OCI-LY7 (cell line): ENCODE data around the gene SCLT1. TPM values are rescaled to one million over a fixed set of nuclear protein-coding genes. Genes with fewer than 3 reads are reported as not detected.

Source experiments
- BruUV-seq: library from RNA; stranded (reverse); fragments of 400-500 nt; replicated peaks from 2 replicates; lab custom pipeline; 2021; lab: Mats Ljungman, UMichigan
- CTCF ChIA-PET: fragments of 300-600 bp; sonication (Branson Sonifier 250); formaldehyde crosslinking; loops from one replicate; lab custom pipeline; 2022; ENCODE audit warnings: antibody characterized with exemption; ENCODE audit not compliant: unreplicated experiment; lab: Charles Lee
- POLR2A ChIA-PET: fragments of 300-600 bp; sonication (Branson Sonifier 250); formaldehyde crosslinking; loops from one replicate; lab custom pipeline; 2022; ENCODE audit warnings: antibody characterized with exemption; lab: Charles Lee
- DNase-seq: peaks from one replicate; pipeline ENCODE4 v3.0.0-alpha.2; 2015; ENCODE audit warnings: low spot score
- H2AFZ ChIP-seq: fragments of 200-600 bp; sonication (generic), shearing (Covaris generic); 2 replicates; pipeline ENCODE4 v1.6.1; 2014; ENCODE audit warnings: mild to moderate bottlenecking, antibody characterized with exemption, low read length, moderate library complexity
- H3K27ac ChIP-seq: fragments of 200-600 bp; sonication (generic); 2 replicates; pipeline ENCODE4 v1.5.1; 2014; ENCODE audit warnings: mixed run types, low read depth, mild to moderate bottlenecking, moderate library complexity, low read length, inconsistent platforms; ENCODE audit not compliant: poor library complexity, severe bottlenecking
- H3K36me3 ChIP-seq: fragments of 200-600 bp; sonication (generic); 2 replicates; pipeline ENCODE4 v1.6.1; 2014; ENCODE audit warnings: mild to moderate bottlenecking, antibody characterized with exemption, low read length, moderate library complexity, mixed read lengths; ENCODE audit not compliant: insufficient read depth
- H3K4me1 ChIP-seq: fragments of 200-600 bp; sonication (generic); 2 replicates; pipeline ENCODE4 v1.5.1; 2014; ENCODE audit warnings: mild to moderate bottlenecking, low read length; ENCODE audit not compliant: insufficient read depth, poor library complexity, severe bottlenecking
- H3K4me2 ChIP-seq: fragments of 200-600 bp; sonication (generic); 2 replicates; pipeline ENCODE4 v1.6.1; 2014; ENCODE audit warnings: mild to moderate bottlenecking, low read length
- H3K4me3 ChIP-seq: fragments of 200-600 bp; sonication (generic); 2 replicates; pipeline ENCODE4 v1.5.1; 2014; ENCODE audit warnings: mild to moderate bottlenecking, low read depth, low read length; ENCODE audit not compliant: poor library complexity, severe bottlenecking
- H3K79me2 ChIP-seq: fragments of 200-600 bp; sonication (generic); 2 replicates; pipeline ENCODE4 v1.6.1; 2016; ENCODE audit warnings: low read depth, mild to moderate bottlenecking, low read length, moderate library complexity, mixed read lengths; ENCODE audit not compliant: insufficient read depth
- H3K9me2 ChIP-seq: fragments of 200-600 bp; sonication (generic); 2 replicates; pipeline ENCODE4 v1.6.1; 2016; ENCODE audit warnings: mild to moderate bottlenecking, low read length, mixed read lengths; ENCODE audit not compliant: insufficient read depth
- H3K9me3 ChIP-seq: fragments of 200-600 bp; sonication (generic); 2 replicates; pipeline ENCODE4 v1.6.1; 2014; ENCODE audit warnings: mild to moderate bottlenecking, mixed run types, low read length, mixed read lengths
- H4K20me1 ChIP-seq: fragments of 200-600 bp; sonication (generic); 2 replicates; pipeline ENCODE4 v1.6.1; 2014; ENCODE audit warnings: mild to moderate bottlenecking, antibody characterized with exemption, low read length, moderate library complexity, mixed read lengths; ENCODE audit not compliant: insufficient read depth
- CTCF ChIP-seq: fragments of 200-600 bp; sonication (generic); conservative IDR thresholded peaks from 2 replicates; pipeline ENCODE4 v1.5.1; 2014; ENCODE audit warnings: mild to moderate bottlenecking, antibody characterized with exemption, low read length, moderate library complexity, mixed read lengths
- EZH2phosphoT487 ChIP-seq: fragments of 200-600 bp; sonication (generic); IDR thresholded peaks from 2 replicates; pipeline ENCODE4 v1.6.1; 2018; ENCODE audit warnings: low read depth, borderline replicate concordance, mild to moderate bottlenecking, mixed run types, antibody characterized with exemption, low read length, moderate library complexity, mixed read lengths
- intact Hi-C: fragments of 100-400 bp; cut with micrococcal nuclease; formaldehyde crosslinking; loops from one replicate; pipeline ENCODE4 v1.10.0; 2022; ENCODE audit not compliant: unreplicated experiment
- total RNA-seq, 2 experiments: library from RNA; depleted of rRNA in 1 of 2; stranded (reverse); fragments of >200 nt in 1 of 2; shearing (Covaris generic) in 1 of 2; gene quantifications; 2 replicates each; pipeline ENCODE4 v1.2.3, GENCODE V29; 2014 to 2022

Gene SCLT1
- total RNA-seq, 2 experiments from 2014 or later = 36.9 to 42.0 TPM

GRCh38 chr4:129063640-129064039 lies 29.7 kb downstream of the SCLT1 start:
- Histone ChIP-seq H3K4me2 (no peak overlapping the region), H3K9me3 (peaks cover 54% of the 10 kb centered on the region), H3K9me2 (no peaks in the 10 kb centered on the region), H2AFZ (no peak overlapping the region), H3K36me3 (peaks cover 51% of the 10 kb centered on the region), H3K79me2 (peaks cover 16% of the 10 kb centered on the region; the same call in 1 of the 2 replicates), H3K27ac (no peak overlapping the region), H3K4me3 (no peak overlapping the region), H3K4me1 (no peaks in the 10 kb centered on the region), H4K20me1 (no peaks in the 10 kb centered on the region)
- ChIA-PET CTCF (no interaction called here), POLR2A (interaction anchor here (1.1 to 2.0 kb wide), 4 partner anchors 9 to 24 kb away, joined by 3 to 6 read pairs (median 4); no protein-coding TSS in a partner anchor)
- intact Hi-C loops = no loop called here
- TF ChIP-seq CTCF (no peak), EZH2phosphoT487 (no peak)
- no peak for DNase-seq
- BruUV-seq = no TSS peak

GRCh38 chr4:129062580-129062979 lies 30.8 kb downstream of the SCLT1 start:
- no peaks in the 10 kb centered on the region for H4K20me1 ChIP-seq
- no peaks in the 10 kb centered on the region for H3K9me2 ChIP-seq
- no peaks in the 10 kb centered on the region for H3K4me1 ChIP-seq
- H3K4me3 ChIP-seq = no peak overlapping the region
- H3K27ac ChIP-seq = no peak overlapping the region
- H3K79me2 ChIP-seq = peaks cover 16% of the 10 kb centered on the region; the same call in 1 of the 2 replicates
- peaks cover 51% of the 10 kb centered on the region for H3K36me3 ChIP-seq
- CTCF ChIA-PET = no interaction called here
- no peak overlapping the region for H3K4me2 ChIP-seq
- TF ChIP-seq CTCF = no peak
- TF ChIP-seq EZH2phosphoT487 = no peak
- intact Hi-C loops = no loop called here
- H3K9me3 ChIP-seq = peaks cover 60% of the 10 kb centered on the region
- no peak for DNase-seq
- no TSS peak for BruUV-seq
- H2AFZ ChIP-seq = no peak overlapping the region
- POLR2A ChIA-PET = interaction anchor here (1.1 kb wide), 2 partner anchors 11 to 25 kb away, joined by 3 to 4 read pairs; no protein-coding TSS in a partner anchor

GRCh38 chr4:129059028-129059427 lies 34.3 kb downstream of the SCLT1 start:
- intact Hi-C loops = no loop called here
- Histone ChIP-seq H3K9me3 (peaks cover 57% of the 10 kb centered on the region; the same call in 1 of the 2 replicates), H3K9me2 (no peaks in the 10 kb centered on the region), H3K79me2 (no peaks in the 10 kb centered on the region), H2AFZ (no peak overlapping the region), H3K36me3 (peaks cover 38% of the 10 kb centered on the region), H3K4me2 (no peak overlapping the region), H3K4me3 (no peak overlapping the region), H3K27ac (no peak overlapping the region), H3K4me1 (no peaks in the 10 kb centered on the region), H4K20me1 (no peaks in the 10 kb centered on the region)
- ChIA-PET CTCF (no interaction called here), POLR2A (interaction anchor here (0.6 kb wide), 1 partner anchor 13 kb away, joined by 3 read pairs; no protein-coding TSS in a partner anchor)
- no TSS peak for BruUV-seq
- TF ChIP-seq CTCF = no peak
- no peak for TF ChIP-seq EZH2phosphoT487
- no peak for DNase-seq
